Ovary (tissue), 3 donors: ENCODE results near the gene JAKMIP3.
"Not testable (repeated sequence)": the region's sequence is repeated elsewhere in the genome, so short reads cannot be mapped to it uniquely, and the experiment has no call there.

Experiments
- CTCF ChIP-seq, 3 donors: fragments of 450-650 bp in 2 of 3; fragments of 200-600 bp in 1 of 3; IDR thresholded peaks; one replicate each; pipeline versions ENCODE4 v1.5.1 to v1.8.0; 2016 to 2022; ENCODE audit warnings: antibody characterized with exemption in 3 of 3, mild to moderate bottlenecking in 1 of 3
- EP300 ChIP-seq: sonication (generic); formaldehyde crosslinking; IDR thresholded peaks from one replicate; pipeline ENCODE4 v1.6.1; 2017; ENCODE audit warnings: antibody characterized with exemption
- POLR2A ChIP-seq: fragments of 450-650 bp; IDR thresholded peaks from one replicate; pipeline ENCODE4 v1.6.1; 2017; ENCODE audit warnings: antibody characterized with exemption, mild to moderate bottlenecking, moderate library complexity
- donor health status: DM: no; HTN: no; CAD: no.

DNA sequence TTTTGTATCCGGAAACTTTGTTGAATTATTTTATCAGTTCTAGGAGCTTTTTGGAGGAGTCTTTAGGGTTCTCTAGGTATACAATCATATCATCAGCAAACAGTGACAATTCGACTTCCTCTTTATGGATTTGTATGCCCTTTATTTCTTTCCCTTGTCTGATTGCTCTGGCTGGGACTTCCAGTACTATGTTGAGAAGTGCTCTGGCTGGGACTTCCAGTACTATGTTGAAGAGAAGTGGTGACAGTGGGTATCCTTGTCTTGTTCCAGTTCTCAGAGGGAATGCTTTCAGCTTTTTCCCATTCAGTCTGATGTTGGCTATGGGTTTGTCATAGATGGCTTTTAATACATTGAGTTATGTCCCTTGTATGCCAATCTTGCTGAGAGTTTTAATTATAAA lies 18.6 kb downstream of the JAKMIP3 start:
- TF ChIP-seq CTCF (IDR thresholded peaks at IDR 0.05); POLR2A; EP300: not testable (repeated sequence)
